ENCODE results near the gene FYCO1. TPM values are rescaled to one million over a fixed set of nuclear protein-coding genes. Genes with fewer than 3 reads are reported as not detected.
A peak's percentile ranks its signal among the peaks of the same experiment; 100 is the strongest.

Gene FYCO1
- total RNA-seq, 2 experiments from 2014 or later = 21.7 to 22.6 TPM

DNA sequence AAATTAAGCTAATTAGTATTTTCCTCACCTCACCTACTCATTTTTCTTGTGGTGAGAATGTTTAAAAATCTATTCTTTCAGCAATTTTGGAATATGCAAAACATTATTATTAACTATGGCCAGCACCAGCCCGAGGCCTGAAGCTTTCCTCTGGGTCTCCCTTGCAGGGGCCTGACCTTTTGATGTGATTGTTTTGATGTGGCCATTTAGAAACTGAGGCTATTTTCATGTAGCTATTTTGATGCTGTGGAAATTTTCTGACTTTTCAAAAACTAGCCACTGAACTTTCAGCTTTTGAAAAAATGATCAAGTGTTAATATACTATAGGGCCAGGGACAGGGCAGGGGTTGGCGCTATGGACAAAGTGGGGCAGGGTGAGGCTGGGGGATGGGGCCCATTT is 117.5 kb downstream of the FYCO1 start:
- Mint-ChIP-seq H3K36me3 (ENCODE audit: low read depth) (no peaks in the 10 kb centered on the region), H3K27ac (no peak overlapping the region), H3K4me1 (peaks cover 22% of the 10 kb centered on the region), H3K27me3 (peaks cover 65% of the 10 kb centered on the region), H3K4me3 (no peak overlapping the region), H3K9me3 (no peaks in the 10 kb centered on the region)
- DNase-seq = no peak
- POLR2A ChIA-PET = interaction anchor here (0.5 kb wide), 1 partner anchor 17 kb away, joined by 3 read pairs; no protein-coding TSS in a partner anchor
- CTCF ChIA-PET = interaction anchor here (0.7 kb wide), 1 partner anchor 1402 kb away, joined by 3 read pairs; no protein-coding TSS in a partner anchor

DNA sequence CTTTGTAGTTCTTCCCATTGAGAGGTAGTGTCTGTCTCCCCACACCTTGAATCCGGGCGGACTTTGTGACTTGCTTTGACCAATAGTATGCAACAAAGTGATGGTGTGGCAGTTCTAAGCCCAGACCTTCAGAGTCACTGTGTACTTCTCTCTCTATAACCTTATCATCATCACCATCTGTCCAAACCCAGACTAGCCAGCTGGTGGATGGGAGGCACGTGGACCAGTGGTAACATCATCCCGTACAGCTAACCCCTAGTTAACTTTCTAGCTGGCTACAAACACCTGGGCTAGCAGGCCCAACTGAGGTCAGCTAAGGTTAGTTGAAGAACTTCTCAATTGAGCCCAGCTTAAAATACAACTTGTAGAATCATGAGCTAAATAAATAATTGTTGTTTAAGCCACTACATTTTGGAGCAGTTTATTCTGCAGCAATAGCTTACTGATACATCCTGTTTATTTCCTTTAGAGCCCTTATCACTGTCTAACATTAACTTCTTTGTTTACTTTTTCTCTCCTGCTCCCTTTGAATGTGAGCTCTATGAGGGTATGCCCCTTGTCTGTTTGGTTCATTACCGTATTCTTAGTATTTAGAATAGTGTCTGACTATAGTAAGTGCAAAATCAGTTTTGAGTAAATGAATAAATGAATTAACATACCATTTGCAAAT is 120.8 kb downstream of the FYCO1 start:
- Mint-ChIP-seq H3K27ac (no peak overlapping the region), H3K4me1 (peaks cover 20% of the 10 kb centered on the region), H3K36me3 (ENCODE audit: low read depth) (no peaks in the 10 kb centered on the region), H3K4me3 (no peak overlapping the region), H3K27me3 (peaks cover 73% of the 10 kb centered on the region), H3K9me3 (no peaks in the 10 kb centered on the region)
- ChIA-PET POLR2A (interaction anchor here (1.7 kb wide), 1 partner anchor 10 kb away, joined by 3 read pairs; no protein-coding TSS in a partner anchor), CTCF (interaction anchor here (0.8 to 0.9 kb wide), 2 partner anchors 43 to 54 kb away, joined by 3 read pairs; no protein-coding TSS in a partner anchor)
- DNase-seq = no peak

DNA sequence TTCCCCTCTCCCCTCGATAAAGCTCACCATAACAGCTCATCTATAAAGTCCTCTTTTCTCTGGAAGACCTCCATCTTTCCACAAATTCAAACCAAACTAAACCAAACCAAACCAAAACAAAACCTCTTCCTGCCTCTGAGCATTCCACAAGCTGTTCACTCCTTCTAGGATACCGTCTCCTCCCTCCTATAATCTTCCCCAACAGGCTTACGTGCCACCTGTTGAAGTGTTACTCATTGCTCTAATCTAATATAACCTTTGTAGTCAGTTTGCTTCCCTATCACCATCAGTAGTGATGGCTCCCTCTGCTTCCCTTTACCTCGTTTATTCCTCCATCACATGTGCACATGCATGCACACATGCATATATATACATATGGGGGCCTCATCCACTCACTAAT is 122.0 kb downstream of the FYCO1 start:
- Mint-ChIP-seq H3K27ac (no peak overlapping the region), H3K4me3 (no peak overlapping the region), H3K27me3 (peaks cover 78% of the 10 kb centered on the region), H3K36me3 (ENCODE audit: low read depth) (no peaks in the 10 kb centered on the region), H3K4me1 (peaks cover 26% of the 10 kb centered on the region), H3K9me3 (no peaks in the 10 kb centered on the region)
- ChIA-PET POLR2A (no interaction called here), CTCF (no interaction called here)
- no peak for DNase-seq

DNA sequence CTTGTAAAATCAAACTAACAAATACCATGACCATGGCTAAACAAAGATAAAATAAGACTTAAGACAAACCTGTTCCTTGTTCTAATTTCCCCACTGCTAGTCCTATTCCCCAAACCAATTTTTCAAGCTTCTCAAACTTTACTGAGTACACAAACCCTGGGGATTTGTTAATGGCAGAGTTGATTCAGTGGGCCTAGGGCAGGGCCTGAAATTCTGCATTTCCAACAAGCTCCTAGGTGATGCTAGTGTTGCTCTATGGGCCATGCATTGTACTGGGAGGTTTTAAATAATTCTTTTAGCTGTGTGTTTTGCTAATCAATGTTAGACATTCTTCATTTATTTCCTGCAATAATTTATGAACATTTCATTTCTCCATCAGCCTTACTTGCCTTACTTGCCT is 122.6 kb downstream of the FYCO1 start:
- Mint-ChIP-seq H3K36me3 (ENCODE audit: low read depth) (no peaks in the 10 kb centered on the region), H3K27me3 (peaks cover 79% of the 10 kb centered on the region), H3K27ac (no peak overlapping the region), H3K4me1 (peaks cover 27% of the 10 kb centered on the region), H3K9me3 (no peaks in the 10 kb centered on the region), H3K4me3 (no peak overlapping the region)
- DNase-seq = no peak
- ChIA-PET CTCF (no interaction called here), POLR2A (no interaction called here)

DNA sequence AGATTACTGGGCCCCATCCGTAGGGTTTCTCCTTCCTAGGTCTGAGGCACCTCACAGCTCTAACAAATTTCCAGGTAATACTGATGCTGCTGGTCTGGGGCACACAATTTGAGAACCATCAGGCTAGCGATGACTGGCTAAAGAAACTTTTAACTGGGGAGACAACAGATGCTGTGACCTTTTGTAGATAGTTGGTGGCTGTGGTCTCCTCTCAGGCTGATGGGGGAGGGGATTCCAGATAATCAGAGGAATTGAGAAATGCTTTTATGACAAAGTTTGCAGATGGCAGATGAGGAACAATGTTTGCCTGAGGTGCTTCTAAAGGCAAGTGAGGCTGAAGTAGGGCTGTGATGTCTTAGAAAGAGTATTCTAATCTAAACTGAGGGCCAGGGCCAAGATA is 123.1 kb downstream of the FYCO1 start:
- ChIA-PET CTCF (no interaction called here), POLR2A (no interaction called here)
- Mint-ChIP-seq H3K27ac (no peak overlapping the region), H3K27me3 (peaks cover 81% of the 10 kb centered on the region), H3K9me3 (no peaks in the 10 kb centered on the region), H3K4me1 (peaks cover 27% of the 10 kb centered on the region), H3K36me3 (ENCODE audit: low read depth) (no peaks in the 10 kb centered on the region), H3K4me3 (no peak overlapping the region)
- no peak for DNase-seq

DNA sequence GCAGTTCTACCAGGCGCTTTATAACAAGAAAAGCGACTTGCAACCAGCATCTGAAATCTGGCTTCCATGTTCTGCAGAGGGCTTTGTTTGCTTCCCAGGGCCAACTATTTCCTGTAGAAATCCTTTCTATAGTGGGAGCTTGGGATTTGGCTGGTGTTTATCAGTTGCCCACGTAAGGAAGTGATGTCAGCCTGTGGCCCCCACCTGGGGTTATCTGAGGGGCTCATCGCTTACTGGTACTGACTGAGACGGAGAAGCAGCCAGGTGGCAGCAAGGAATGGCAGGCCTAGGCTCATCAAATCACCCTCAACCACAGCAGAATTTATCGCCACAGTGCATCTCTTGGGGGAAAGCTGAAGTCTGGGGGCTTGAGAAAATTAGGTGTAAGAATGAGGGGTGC is 123.8 kb downstream of the FYCO1 start:
- H3K36me3 Mint-ChIP-seq (ENCODE audit: low read depth) = no peaks in the 10 kb centered on the region
- no peaks in the 10 kb centered on the region for H3K9me3 Mint-ChIP-seq
- H3K4me1 Mint-ChIP-seq = peaks cover 27% of the 10 kb centered on the region
- no peak overlapping the region for H3K4me3 Mint-ChIP-seq
- peaks cover 84% of the 10 kb centered on the region for H3K27me3 Mint-ChIP-seq
- no peak for DNase-seq
- ChIA-PET CTCF (no interaction called here), POLR2A (no interaction called here)
- no peak overlapping the region for H3K27ac Mint-ChIP-seq

DNA sequence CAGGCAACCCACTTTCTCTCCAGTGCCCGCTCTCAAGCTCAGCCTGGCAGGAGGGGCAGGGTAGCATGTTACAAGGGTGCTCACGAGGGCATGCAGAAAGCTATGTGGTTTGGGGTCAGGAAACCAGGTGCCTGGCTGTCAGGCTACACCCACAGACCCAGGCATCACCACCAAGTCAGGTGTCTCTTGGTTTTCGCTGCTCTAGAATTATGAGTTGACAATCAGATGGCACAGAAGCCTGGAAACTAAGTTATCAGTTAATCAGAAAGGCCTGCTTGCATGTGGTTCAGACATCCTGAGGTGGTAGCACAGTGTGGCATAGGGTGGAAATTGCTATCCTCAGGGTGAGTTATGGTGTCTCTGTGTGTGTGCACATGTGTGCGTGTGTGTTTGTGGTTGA is 125.5 kb downstream of the FYCO1 start:
- no peaks in the 10 kb centered on the region for H3K36me3 Mint-ChIP-seq (ENCODE audit: low read depth)
- no peak overlapping the region for H3K4me3 Mint-ChIP-seq
- no peaks in the 10 kb centered on the region for H3K9me3 Mint-ChIP-seq
- no peak overlapping the region for H3K27ac Mint-ChIP-seq
- peak; percentile 77 for DNase-seq
- ChIA-PET CTCF (interaction anchor here (1.0 kb wide), 1 partner anchor 38 kb away, joined by 3 read pairs; no protein-coding TSS in a partner anchor), POLR2A (interaction anchor here (0.7 to 1.7 kb wide), 4 partner anchors 11 to 29 kb away, joined by 4 to 9 read pairs (median 4); no protein-coding TSS in a partner anchor)
- peaks cover 84% of the 10 kb centered on the region for H3K27me3 Mint-ChIP-seq
- peaks cover 36% of the 10 kb centered on the region for H3K4me1 Mint-ChIP-seq

DNA sequence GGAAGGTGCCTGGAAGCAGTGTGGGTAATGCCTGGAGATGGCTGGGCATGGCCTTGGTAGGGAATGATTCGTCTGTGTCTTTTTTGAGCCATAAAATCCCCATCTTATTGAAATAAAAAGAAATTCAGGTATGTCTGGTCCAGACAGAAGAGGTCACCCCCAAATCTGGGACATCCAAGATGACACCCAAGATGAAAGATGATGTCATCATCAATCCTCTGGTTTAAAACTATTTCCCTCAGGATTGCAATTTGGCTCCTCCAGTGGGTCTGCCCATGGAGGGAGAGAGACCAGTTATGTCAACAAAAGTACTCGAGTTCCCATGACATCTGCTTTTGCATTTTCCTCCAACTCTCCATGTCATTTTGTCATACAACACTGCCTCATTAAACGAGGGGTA is 126.0 kb downstream of the FYCO1 start:
- H3K36me3 Mint-ChIP-seq (ENCODE audit: low read depth) = no peaks in the 10 kb centered on the region
- H3K27me3 Mint-ChIP-seq = peaks cover 84% of the 10 kb centered on the region
- H3K4me3 Mint-ChIP-seq = no peak overlapping the region
- no peak overlapping the region for H3K27ac Mint-ChIP-seq
- CTCF ChIA-PET = no interaction called here
- H3K4me1 Mint-ChIP-seq = peaks cover 40% of the 10 kb centered on the region
- POLR2A ChIA-PET = interaction anchor here (0.7 to 1.7 kb wide), 4 partner anchors 11 to 28 kb away, joined by 4 to 9 read pairs (median 4); no protein-coding TSS in a partner anchor
- H3K9me3 Mint-ChIP-seq = no peaks in the 10 kb centered on the region
- no peak for DNase-seq

DNA sequence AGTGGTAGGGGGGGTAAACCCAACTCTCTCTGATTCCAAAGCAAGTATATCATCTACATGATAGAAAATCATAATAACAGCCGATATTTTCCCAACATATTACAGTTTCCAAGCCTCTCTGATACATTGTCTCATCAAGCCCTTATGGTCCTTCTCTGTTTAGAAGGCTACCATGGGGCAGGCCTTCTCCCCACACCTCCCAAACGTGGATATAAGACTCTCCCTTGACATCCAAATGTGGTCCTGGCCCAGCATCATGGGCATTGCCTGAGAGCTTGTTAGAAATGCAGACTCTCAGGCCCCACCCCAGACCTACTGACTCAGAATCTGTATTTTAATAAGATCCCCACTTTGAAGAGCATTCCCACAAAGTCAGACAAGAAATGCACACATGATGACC is 127.0 kb downstream of the FYCO1 start:
- peaks cover under 1% of the 10 kb centered on the region for H3K36me3 Mint-ChIP-seq (ENCODE audit: low read depth)
- POLR2A ChIA-PET = interaction anchor here (1.0 to 1.7 kb wide), 2 partner anchors 13 to 24 kb away, joined by 3 to 6 read pairs; no protein-coding TSS in a partner anchor
- CTCF ChIA-PET = interaction anchor here (1.2 kb wide), 1 partner anchor 209 kb away, joined by 3 read pairs; no protein-coding TSS in a partner anchor

DNA sequence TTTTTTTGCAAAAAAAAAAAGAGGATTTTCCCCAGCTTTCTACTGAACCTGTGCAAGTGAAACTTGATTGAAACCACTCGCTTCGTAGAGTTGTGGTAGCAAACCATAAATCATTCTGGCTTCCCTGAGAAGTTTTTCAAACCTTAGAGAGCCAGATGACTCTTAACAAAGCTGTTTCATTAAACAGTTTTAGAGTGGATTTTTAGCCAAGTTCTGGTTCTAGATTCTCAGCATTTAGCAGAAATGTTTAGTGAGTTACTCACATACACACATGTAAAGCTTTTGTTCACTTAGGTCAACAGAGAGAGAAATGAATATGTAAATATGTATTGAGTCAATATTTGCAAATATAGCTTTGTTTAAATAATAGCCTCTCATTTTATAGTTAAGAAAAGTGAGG is 127.4 kb downstream of the FYCO1 start:
- H3K4me1 Mint-ChIP-seq = peaks cover 51% of the 10 kb centered on the region
- H3K36me3 Mint-ChIP-seq (ENCODE audit: low read depth) = peaks cover 5% of the 10 kb centered on the region
- peaks cover 5% of the 10 kb centered on the region for H3K9me3 Mint-ChIP-seq
- POLR2A ChIA-PET = interaction anchor here (1.0 to 1.7 kb wide), 2 partner anchors 13 to 23 kb away, joined by 3 to 6 read pairs; no protein-coding TSS in a partner anchor
- CTCF ChIA-PET = interaction anchor here (1.2 kb wide), 1 partner anchor 208 kb away, joined by 3 read pairs; no protein-coding TSS in a partner anchor
- DNase-seq = no peak
- peaks cover 80% of the 10 kb centered on the region for H3K27me3 Mint-ChIP-seq
- no peak overlapping the region for H3K27ac Mint-ChIP-seq
- no peak overlapping the region for H3K4me3 Mint-ChIP-seq

More for the DNA sequence above, 127.0 kb downstream of the FYCO1 start:
- peaks cover 47% of the 10 kb centered on the region for H3K4me1 Mint-ChIP-seq
- peaks cover under 1% of the 10 kb centered on the region for H3K9me3 Mint-ChIP-seq
- no peak for DNase-seq
- peaks cover 79% of the 10 kb centered on the region for H3K27me3 Mint-ChIP-seq
- H3K4me3 Mint-ChIP-seq = no peak overlapping the region
- H3K27ac Mint-ChIP-seq = no peak overlapping the region

Other genes starting within 250 kb of the FYCO1 start
- gene SLC6A20, start 199.3 kb downstream of the FYCO1 start, total RNA-seq = not detected
- gene LZTFL1, start 153.7 kb downstream of the FYCO1 start, total RNA-seq = 1 to 10 TPM; 7.9 to 8.4 TPM
- gene CCR9, start 109.3 kb downstream of the FYCO1 start, total RNA-seq = under 1 TPM; 0.28 TPM
- 10 to 100 TPM; 53.8 to 58.8 TPM for gene CXCR6, start 52.4 kb downstream of the FYCO1 start, total RNA-seq
- not detected for gene XCR1, start 31.7 kb upstream of the FYCO1 start, total RNA-seq
- 10 to 100 TPM; 20.0 to 20.7 TPM for gene CCR1, start 212.5 kb upstream of the FYCO1 start, total RNA-seq
- 1 to 10 TPM; 1.2 to 1.9 TPM for gene CCR3, start 246.6 kb upstream of the FYCO1 start, total RNA-seq